GM12892 (cell line): ENCODE data around the gene TOR3A. TPM values are rescaled to one million over a fixed set of nuclear protein-coding genes. Genes with fewer than 3 reads are reported as not detected.
A peak's percentile ranks its signal among the peaks of the same experiment; 100 is the strongest.
"Not testable (repeated sequence)": the region's sequence is repeated elsewhere in the genome, so short reads cannot be mapped to it uniquely, and the experiment has no call there.

Experiments
- DNase-seq: peaks from one replicate; pipeline ENCODE4 v3.0.0; 2011; ENCODE audit not compliant: insufficient read length
- FAIRE-seq: peaks from 2 replicates; lab custom pipeline; 2011; peaks lifted over from hg19 to GRCh38; lab: Jason Lieb, UNC
- POLR2A ChIP-seq: IDR thresholded peaks from 2 replicates; pipeline ENCODE4 v1.6.1; 2011; ENCODE audit warnings: low read depth, low read length, control low read depth
- POLR2AphosphoS5 ChIP-seq: IDR thresholded peaks from 2 replicates; pipeline ENCODE4 v1.6.1; 2011; ENCODE audit warnings: low read depth, low read length, control low read depth
- TAF1 ChIP-seq: IDR thresholded peaks from 2 replicates; pipeline ENCODE4 v1.6.1; 2011; ENCODE audit warnings: low read depth, mild to moderate bottlenecking, control low read depth, low read length, borderline replicate concordance
- polyA plus RNA-seq: library from polyadenylated mRNA; unstranded; fragments of >200 nt; gene quantifications from one replicate; pipeline ENCODE4 v1.2.1, GENCODE V29; 2012; ENCODE audit warnings: missing spikeins, inconsistent platforms; ENCODE audit not compliant: missing spikeins

TOR3A gene, protein sequence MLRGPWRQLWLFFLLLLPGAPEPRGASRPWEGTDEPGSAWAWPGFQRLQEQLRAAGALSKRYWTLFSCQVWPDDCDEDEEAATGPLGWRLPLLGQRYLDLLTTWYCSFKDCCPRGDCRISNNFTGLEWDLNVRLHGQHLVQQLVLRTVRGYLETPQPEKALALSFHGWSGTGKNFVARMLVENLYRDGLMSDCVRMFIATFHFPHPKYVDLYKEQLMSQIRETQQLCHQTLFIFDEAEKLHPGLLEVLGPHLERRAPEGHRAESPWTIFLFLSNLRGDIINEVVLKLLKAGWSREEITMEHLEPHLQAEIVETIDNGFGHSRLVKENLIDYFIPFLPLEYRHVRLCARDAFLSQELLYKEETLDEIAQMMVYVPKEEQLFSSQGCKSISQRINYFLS
- 25.1 TPM for polyA plus RNA-seq

DNA sequence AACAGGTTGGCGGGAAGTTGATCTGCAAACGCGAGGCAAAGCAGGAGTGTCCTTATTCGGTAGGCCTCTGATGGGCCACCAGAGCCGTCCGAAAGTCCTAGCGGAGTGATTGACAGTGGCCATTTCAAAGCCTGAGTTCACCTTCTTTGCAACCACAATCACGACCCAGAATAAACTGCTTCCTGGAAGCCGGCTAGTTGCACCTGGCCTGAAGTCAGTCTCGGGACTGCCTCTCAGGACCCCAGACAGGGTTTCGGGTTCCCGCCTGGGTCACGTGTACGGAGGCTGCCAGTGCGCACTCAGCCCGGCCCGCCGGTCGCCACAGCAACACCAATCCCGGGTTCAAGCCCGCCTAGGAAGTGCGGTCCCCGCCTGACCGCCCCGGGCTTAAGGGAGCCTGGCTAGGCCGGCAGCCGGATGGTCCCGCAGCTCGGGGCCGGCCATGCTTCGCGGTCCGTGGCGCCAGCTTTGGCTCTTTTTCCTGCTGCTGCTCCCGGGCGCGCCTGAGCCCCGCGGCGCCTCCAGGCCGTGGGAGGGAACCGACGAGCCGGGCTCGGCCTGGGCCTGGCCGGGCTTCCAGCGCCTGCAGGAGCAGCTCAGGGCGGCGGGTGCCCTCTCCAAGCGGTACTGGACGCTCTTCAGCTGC, at the start of gene TOR3A:
TOR3A (plus strand) TSS at position 384 of the 646 bp plus-strand sequence; CDS start at position 443, 59 bp downstream.
- FAIRE-seq (peak; percentile 94), DNase-seq (peak; percentile 95)
- TF ChIP-seq TAF1 (no peak; the same call in 1 of the 2 replicates), POLR2A (peak; percentile 94; the same call in 1 of the 2 replicates), POLR2AphosphoS5 (peak; percentile 80; the same call in 1 of the 2 replicates)

DNA sequence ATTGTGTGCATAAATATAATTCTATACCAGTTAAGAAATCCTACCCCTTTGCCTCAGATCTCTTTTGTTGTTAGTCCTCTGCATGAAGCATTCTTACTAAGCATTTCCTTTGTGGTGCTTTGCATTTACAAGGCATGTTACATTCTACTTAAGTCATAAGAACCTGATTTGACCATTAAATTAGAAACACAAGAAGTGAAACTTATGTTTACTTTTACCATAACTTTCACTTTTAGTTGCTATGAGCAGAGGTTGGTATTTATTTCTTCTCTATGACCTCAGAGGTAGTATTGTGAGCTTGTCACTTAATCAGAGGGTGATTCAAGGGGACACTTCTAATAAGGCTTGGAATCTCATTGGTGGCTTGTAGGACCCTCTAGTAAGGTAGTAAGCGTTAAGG, 47.1 kb upstream of the TOR3A start:
- no peak for TF ChIP-seq POLR2AphosphoS5
- no peak for TF ChIP-seq TAF1
- no peak for TF ChIP-seq POLR2A
- peak; percentile 50 for FAIRE-seq
- DNase-seq: no peak

DNA sequence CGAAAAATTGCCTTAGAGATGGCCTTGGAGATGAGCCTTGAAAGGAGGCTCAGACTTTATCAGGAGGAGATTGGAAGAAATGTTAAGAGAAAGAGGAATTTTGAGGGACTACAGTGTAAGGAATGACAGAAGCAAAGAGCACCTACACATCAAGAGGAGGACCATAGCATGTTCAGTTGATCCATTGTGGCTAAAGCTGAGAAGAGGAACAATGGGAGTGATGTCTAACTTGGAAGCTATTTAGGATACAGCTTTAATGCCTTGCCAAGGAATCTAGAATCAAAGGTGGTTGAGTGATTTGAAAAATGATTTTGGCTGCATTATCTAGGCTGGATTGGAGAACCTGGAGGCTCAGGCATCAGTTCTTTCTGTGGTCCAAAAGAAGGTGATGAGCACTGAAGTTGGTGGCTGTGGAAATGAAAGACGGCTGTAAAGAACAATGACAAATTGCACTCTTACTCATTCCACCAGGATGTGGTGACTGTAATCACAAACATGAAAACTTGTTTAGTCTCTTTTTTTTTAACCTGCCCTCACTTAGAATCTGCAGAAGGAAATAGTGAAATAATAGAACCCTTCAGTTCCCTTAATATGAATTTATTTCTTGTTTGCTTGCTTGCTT, 44.9 kb upstream of the TOR3A start:
- TF ChIP-seq POLR2AphosphoS5: no peak
- no peak for TF ChIP-seq TAF1
- TF ChIP-seq POLR2A: no peak
- DNase-seq (no peak), FAIRE-seq (no peak)

DNA sequence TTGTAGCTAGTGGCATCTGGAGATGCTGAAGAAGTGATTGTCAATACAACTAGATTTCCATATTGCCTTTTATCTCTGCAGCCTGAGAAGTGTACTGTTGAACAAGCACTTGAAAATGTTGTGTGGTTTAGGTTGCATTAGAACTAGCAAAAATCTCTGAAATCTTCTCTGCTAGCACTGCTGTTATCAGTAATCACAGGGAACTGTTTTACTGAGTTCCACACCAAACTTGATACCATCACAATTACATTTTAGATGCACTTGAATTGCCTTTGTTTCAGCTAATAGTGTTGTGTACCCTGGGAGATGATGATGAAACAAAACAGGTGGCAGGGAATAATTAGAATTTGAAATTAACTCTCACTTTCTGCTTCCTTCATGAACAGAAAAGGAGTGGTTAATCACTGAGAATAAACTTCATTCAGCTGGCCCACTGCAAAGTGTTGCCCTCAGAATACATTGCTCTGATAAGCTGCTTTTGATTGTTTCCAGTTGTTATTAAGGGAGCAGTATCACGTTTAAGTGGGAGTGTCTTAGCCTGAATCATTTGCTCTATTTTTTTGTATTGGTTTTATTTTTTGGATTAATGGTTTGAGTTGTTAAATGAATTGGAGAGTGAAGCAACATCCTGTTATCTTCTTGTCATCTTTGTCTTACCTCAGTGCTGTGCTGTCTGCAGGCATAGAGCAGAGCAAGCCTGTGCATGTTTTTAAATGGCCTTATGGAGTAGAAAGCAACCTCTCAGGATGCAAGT, 43.2 kb upstream of the TOR3A start:
- FAIRE-seq: no peak
- TF ChIP-seq TAF1 (no peak), POLR2A (no peak), POLR2AphosphoS5 (no peak)
- no peak for DNase-seq

DNA sequence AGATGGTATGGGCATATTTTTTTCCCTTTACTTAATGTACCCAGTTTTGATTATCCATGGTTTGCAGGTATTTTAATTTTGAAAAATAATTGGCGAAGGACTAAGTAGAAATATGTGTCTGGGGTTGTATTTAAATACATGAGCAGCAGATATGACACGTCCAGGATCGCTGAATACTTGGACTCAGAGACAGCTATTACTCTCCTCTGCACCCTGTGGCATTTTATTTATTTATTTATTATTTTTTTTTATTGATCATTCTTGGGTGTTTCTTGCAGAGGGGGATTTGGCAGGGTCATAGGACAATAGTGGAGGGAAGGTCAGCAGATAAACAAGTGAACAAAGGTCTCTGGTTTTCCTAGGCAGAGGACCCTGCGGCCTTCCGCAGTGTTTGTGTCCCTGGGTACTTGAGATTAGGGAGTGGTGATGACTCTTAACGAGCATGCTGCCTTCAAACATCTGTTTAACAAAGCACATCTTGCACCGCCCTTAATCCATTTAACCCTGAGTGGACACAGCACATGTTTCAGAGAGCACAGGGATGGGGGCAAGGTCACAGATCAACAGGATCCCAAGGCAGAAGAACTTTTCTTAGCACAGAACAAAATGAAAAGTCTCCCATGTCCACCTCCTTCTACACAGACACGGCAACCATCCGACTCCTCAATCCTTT, 42.2 kb upstream of the TOR3A start:
- DNase-seq, FAIRE-seq: not testable (repeated sequence)

DNA sequence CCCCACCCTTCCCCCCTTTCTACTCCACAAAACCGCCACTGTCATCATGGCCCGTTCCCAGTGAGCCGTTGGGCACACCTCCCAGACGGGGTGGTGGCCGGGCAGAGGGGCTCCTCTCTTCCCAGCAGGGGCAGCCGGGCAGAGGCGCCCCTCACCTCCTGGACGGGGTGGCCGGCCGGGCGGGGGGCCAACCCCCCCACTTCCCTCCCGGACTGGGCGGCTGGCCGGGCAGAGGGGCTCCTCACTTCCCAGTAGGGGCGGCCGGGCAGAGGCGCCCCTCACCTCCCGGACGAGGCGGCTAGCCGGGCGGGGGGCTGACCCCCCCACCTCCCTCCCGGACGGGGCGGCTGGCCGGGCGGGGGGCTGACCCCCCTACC, 41.7 kb upstream of the TOR3A start:
- not testable (repeated sequence) for FAIRE-seq, DNase-seq

DNA sequence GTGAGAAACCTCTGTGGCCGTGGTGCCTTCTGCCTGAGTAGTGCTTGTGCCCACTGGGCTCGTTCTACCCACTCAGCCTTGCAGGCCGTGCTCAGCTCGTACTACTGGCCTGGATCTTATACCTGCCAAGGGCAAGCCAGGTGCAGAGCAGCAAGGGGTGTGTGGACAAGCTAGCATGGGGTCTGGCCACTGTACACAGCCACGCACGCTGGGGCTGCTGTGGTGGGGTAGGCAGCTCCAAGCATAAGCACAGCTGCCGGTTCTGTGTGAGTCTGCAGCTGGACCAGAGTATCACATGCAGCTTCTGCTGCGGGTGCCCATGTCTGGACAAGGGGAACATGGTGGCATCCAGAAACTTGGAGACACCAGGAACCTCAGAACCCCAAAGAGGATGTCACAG, 39.8 kb upstream of the TOR3A start:
- DNase-seq (no peak), FAIRE-seq (no peak)

DNA sequence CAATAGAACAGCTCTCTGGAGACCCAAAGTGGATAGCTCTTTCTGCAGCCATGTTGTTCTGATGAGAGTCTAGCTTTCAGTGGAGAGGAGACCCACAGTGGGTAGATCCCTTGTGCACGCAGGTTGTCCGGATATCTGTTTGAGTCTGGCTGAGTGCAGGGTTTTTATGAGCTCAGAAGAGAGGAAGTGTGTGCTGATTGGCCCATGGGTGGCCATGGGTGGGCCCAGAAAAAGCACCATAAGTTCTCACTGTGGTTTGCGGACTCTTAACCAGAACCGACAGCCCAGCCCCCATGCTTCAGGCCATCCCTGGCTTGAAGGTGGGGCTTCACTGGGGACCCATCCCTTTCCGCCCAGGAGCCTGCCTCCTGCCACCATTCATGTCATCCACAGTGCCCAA, 39.2 kb upstream of the TOR3A start:
- TF ChIP-seq POLR2AphosphoS5 (no peak), POLR2A (no peak), TAF1 (no peak)
- DNase-seq (no peak), FAIRE-seq (no peak)

More for the DNA sequence above, 39.8 kb upstream of the TOR3A start:
- TF ChIP-seq POLR2AphosphoS5: no peak
- TF ChIP-seq POLR2A: no peak

DNA sequence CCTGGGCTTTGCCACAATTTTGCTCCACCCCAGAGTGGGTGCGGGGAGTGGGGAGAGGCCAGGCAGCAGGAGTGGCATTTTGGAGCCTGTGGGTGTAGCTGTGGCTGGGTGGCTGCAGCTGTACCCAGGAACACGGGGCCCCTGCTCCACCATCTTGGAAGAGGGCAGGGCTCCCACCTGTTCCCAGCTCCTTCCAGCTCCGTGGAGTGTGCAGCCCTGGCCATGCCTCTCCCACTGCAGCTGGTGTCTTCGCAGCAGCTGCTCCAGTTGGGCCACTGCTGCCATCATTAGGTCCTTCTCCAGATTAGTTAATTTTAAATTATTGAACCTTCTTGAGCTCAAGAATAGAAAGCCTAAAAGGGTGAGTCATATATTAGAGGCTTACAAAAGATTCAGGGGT, 38.6 kb upstream of the TOR3A start:
- FAIRE-seq (no peak), DNase-seq (no peak)
- TF ChIP-seq POLR2AphosphoS5 (no peak), TAF1 (no peak), POLR2A (no peak)

DNA sequence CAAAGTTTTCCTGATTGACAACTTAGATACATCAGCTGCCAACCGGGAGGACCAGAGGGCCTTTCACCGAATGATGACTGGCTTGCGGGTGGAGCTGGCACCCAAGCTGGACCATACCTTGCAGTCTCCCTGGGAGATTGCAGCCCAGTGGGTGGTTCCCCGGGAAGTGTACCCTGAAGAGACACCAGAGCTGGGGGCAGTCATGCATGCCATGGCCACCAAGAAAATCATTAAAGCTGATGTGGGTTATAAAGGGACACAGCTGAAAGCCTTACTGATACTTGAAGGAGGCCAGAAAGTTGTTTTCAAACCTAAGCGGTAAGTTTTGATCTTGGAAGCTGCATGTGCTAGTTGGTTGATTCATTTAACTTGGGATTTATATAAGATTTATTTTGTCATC, 38.0 kb upstream of the TOR3A start:
- TF ChIP-seq POLR2AphosphoS5 (no peak), POLR2A (no peak), TAF1 (no peak)
- FAIRE-seq: no peak
- DNase-seq: no peak

DNA sequence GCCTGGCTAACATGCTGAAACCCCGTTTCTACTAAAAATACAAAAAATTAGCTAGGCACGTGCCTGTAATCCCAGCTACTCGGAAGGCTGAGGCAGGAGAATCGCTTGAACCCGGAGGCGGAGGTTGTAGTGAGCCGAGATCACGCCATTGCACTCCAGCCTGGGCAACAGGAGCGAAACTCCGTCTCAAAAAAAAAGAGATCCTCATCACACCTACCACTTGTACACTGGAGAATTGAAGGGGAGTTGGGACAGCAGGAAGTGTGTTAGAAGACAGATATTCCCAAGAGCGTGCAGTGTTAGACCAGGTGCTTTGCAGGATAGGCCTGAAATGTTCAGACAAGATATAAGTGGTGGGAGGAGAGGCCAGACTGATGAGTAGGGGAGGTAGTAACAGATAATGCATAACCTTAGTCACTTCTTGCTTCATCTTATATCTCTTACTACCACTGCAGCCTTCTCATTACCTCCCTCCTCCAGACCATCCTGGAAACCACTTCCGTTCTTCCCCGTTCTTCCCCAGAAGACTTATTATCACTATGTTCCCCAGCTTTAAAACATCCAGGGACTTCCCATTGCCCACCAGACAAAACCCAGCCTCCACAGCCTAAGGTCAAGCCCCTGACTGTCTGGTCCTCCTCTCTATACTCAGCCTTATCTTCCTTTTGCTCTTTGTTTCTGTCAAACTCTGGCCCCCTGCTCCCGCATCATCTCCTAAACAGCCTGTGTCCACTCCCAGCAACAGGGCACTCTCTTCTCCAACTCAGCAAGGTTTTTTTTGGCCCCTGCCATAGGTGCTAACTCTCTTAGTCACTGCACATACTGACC, 34.8 kb upstream of the TOR3A start:
- DNase-seq: no peak

More for the DNA sequence above, 34.8 kb upstream of the TOR3A start:
- no peak for FAIRE-seq
- TF ChIP-seq POLR2AphosphoS5 (no peak), TAF1 (no peak), POLR2A (no peak)
